ENCODE results near the gene ITPR1. TPM values are rescaled to one million over a fixed set of nuclear protein-coding genes. Genes with fewer than 3 reads are reported as not detected.
A peak's percentile ranks its signal among the peaks of the same experiment; 100 is the strongest.

ITPR1 gene
- total and polyA plus RNA-seq, 10 of the 15 experiments (the other 5 are each of a cell fraction or from before 2014, with no cell fraction given): 12.2 to 239 (median 28.4) TPM

DNA sequence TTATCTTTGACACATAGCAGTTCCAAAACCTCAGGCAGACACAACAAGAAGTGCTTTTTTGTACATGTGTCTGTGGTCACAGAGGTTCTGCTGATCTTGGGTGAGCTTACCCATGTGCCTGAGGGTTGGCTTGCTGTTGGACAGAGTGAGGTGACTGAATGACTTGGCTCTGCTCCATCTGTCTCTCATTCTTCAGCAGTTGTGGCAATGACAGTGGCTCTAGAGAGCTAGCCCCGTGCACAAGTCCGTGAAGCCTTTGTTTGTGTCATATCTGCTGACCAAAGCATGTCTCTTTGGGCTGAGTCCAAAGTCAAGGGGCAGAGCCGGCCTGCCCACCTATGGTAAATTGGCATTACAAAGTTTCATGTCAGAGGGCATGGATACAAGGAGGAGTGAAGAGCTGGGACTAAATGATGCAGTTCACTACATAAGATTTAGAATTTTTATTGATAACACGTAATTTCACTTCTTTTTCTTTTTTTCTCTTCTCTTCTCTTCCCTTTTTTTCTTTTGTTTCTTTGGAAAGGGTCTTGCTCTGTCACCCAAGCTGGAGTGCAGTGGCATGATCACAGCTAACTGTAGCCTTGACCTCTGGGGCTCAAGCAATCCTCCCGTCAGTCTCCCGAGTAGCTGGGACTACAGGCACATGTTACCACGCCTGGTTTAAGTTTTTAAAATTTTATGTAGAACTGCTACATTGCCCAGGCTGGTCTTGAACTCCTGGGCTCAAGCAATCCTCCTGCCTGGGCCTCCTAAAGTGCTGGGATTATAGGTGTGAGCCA lies 77.9 kb downstream of the ITPR1 start:
- in situ Hi-C loops (cut with MboI) (no loop called here), intact Hi-C loops (cut with micrococcal nuclease; ENCODE audit: unreplicated experiment) (loop anchor here (2.0 kb wide), 1 partner anchor 220 kb away; no protein-coding TSS in a partner anchor)
- H4K20me1 ChIP-seq (ENCODE audit: control insufficient read depth, insufficient read depth): peaks cover 5% of the 10 kb centered on the region; the same call in 1 of the 2 replicates
- ATAC-seq (peak; percentile 93), DNase-seq (ENCODE audit: low read depth, low spot score) (no peak), FAIRE-seq (peak; percentile 7)
- H3K79me2 ChIP-seq (ENCODE audit: control insufficient read depth, insufficient read depth, low read length): no peaks in the 10 kb centered on the region; the same call in 1 of the 2 replicates
- 71% methylated on average over 7 of the region's 7 CpGs for WGBS (ENCODE audit: insufficient coverage, insufficient replicate concordance, low lambda C conversion rate, missing lambda C conversion rate)
- no TSS peak for BruUV-seq (replicated peaks)
- H3K9me3 ChIP-seq (replicated peaks; ENCODE audit: control insufficient read depth, insufficient read depth, low read length): no peaks in the 10 kb centered on the region
- ChIA-PET SMC1A (ENCODE audit: uncharacterized antibody, unreplicated experiment) (interaction anchor here (0.6 to 3.7 kb wide), 10 partner anchors 13 to 489 kb away, joined by 3 to 15 read pairs (median 4); no protein-coding TSS in a partner anchor), POLR2A (interaction anchor here (0.6 kb wide), 1 partner anchor 78 kb away, joined by 4 read pairs; the partner anchor contains the start of gene ITPR1), CTCF (interaction anchor here (0.8 to 2.5 kb wide), 14 partner anchors 8 to 220 kb away, joined by 3 to 15 read pairs (median 4); partner anchors contain the start of gene ITPR1), RAD21 (ENCODE audit: unreplicated experiment) (interaction anchor here (0.7 to 2.4 kb wide), 3 partner anchors 76 to 220 kb away, joined by 4 to 8 read pairs (median 6); partner anchors contain the start of gene ITPR1)
- H2AFZ ChIP-seq (ENCODE audit: control insufficient read depth, low read depth, low read length): no peak overlapping the region
- H3K4me3 ChIP-seq: no peak overlapping the region
- H3K27me3 ChIP-seq (replicated peaks in 1 of 2; ENCODE audit: control insufficient read depth in 2 of 2, insufficient read depth in 2 of 2, low read length in 1 of 2): no peaks in the 10 kb centered on the region
- TF ChIP-seq HDAC6 (IDR thresholded peaks at IDR 0.05; ENCODE audit: unreplicated experiment): no peak
- TF ChIP-seq EED (IDR thresholded peaks at IDR 0.05; ENCODE audit: low read depth): no peak
- TF ChIP-seq SP1 (IDR thresholded peaks at IDR 0.05; ENCODE audit: low read depth, low read length): no peak
- 0 out of 2 replicates have a peak, but pooled peaks have one; percentile 14 for TF ChIP-seq RUNX3 (IDR thresholded peaks at IDR 0.05; ENCODE audit: low read length)
- no peak overlapping the region for H3K27ac ChIP-seq (ENCODE audit: control insufficient read depth, insufficient read depth)
- H3K4me1 ChIP-seq (ENCODE audit: control insufficient read depth, insufficient read depth, low read length): no peaks in the 10 kb centered on the region; the same call in 1 of the 2 replicates
- no peaks in the 10 kb centered on the region; a peak in 1 of 4 replicates for H3K36me3 ChIP-seq (ENCODE audit: control insufficient read depth in 2 of 2, insufficient read depth in 2 of 2, low read length in 1 of 2)
- H3K4me2 ChIP-seq (ENCODE audit: control insufficient read depth, insufficient read depth): no peak overlapping the region
- no peak overlapping the region for H3K9ac ChIP-seq (ENCODE audit: control insufficient read depth, insufficient read depth, low read length)

Measured in GM12878 (cell line).